HL-60 (cell line): Measurements from ENCODE around the gene OSBP2.

Experiments used
- DNase-seq, 2 experiments: peaks; one replicate each; pipeline ENCODE4 v3.0.0-alpha.2; 2010 to 2020; ENCODE audit warnings: low read depth in 1 of 2, low spot score in 1 of 2
- H3K27ac ChIP-seq: fragments of 250-450 bp; sonication (Bioruptor Pico); replicated peaks from 2 replicates; pipeline ENCODE4 v1.5.1; 2020; ENCODE audit warnings: mild to moderate bottlenecking, moderate library complexity
- H3K27me3 ChIP-seq: fragments of 250-450 bp; sonication (Bioruptor Pico); 2 replicates; pipeline ENCODE4 v1.5.1; 2021; ENCODE audit warnings: mild to moderate bottlenecking, moderate library complexity; ENCODE audit not compliant: insufficient read depth, poor library complexity, severe bottlenecking
- H3K4me3 ChIP-seq: replicated peaks from 2 replicates; pipeline ENCODE4 v1.5.1; 2011; ENCODE audit warnings: mild to moderate bottlenecking, control low read depth, low read length; ENCODE audit not compliant: insufficient read depth
- CTCF ChIP-seq: IDR thresholded peaks from one replicate; pipeline ENCODE4 v1.5.1; 2011; ENCODE audit warnings: low read length, control low read depth, inconsistent platforms; ENCODE audit not compliant: insufficient read depth
- GABPA ChIP-seq: IDR thresholded peaks from 2 replicates; pipeline ENCODE4 v1.6.1; 2012; ENCODE audit warnings: low read depth
- POLR2AphosphoS5 ChIP-seq: IDR thresholded peaks from 2 replicates; pipeline ENCODE4 v1.6.1; 2012; ENCODE audit warnings: low read depth
- REST ChIP-seq: IDR thresholded peaks from 2 replicates; pipeline ENCODE4 v1.6.1; 2012; ENCODE audit warnings: low read depth; ENCODE audit not compliant: insufficient replicate concordance
- SPI1 ChIP-seq: IDR thresholded peaks from 2 replicates; pipeline ENCODE4 v1.6.1; 2012; ENCODE audit warnings: low read depth, mild to moderate bottlenecking, borderline replicate concordance

The OSBP2 gene

GRCh38 chr22:30884211-30885000 is 189.7 kb downstream of the OSBP2 start:
- H3K27me3 ChIP-seq = no peaks in the 10 kb centered on the region
- DNase-seq = no peak
- H3K4me3 ChIP-seq = no peak overlapping the region
- no peak for TF ChIP-seq CTCF
- TF ChIP-seq REST = no peak
- TF ChIP-seq POLR2AphosphoS5 = no peak
- no peak for TF ChIP-seq SPI1
- TF ChIP-seq GABPA = no peak
- no peak overlapping the region for H3K27ac ChIP-seq

- Histone ChIP-seq H3K27me3 (no peaks in the 10 kb centered on the region), H3K4me3 (no peak overlapping the region), H3K27ac (no peak overlapping the region)
- TF ChIP-seq GABPA = no peak
- no peak for TF ChIP-seq SPI1
- no peak for TF ChIP-seq POLR2AphosphoS5
- no peak for TF ChIP-seq CTCF
- no peak for TF ChIP-seq REST
- no peak for DNase-seq
These were observed 190.3 kb downstream of the OSBP2 start for GRCh38 chr22:30885001-30885366.

GRCh38 chr22:30885591-30885990 is 190.9 kb downstream of the OSBP2 start:
- Histone ChIP-seq H3K27me3 (no peaks in the 10 kb centered on the region), H3K27ac (no peak overlapping the region), H3K4me3 (no peak overlapping the region)
- DNase-seq = no peak
- TF ChIP-seq CTCF (no peak), SPI1 (no peak), GABPA (no peak), REST (no peak), POLR2AphosphoS5 (no peak)
